Esophagus squamous epithelium (tissue), 4 donors: Measurements from ENCODE around the gene B3GALT6.

ENCODE experiments used
- CTCF ChIP-seq, 6 experiments: fragments of 450-650 bp in 4 of 6; fragments of 200-600 bp in 2 of 6; sonication (generic) in 2 of 6; IDR thresholded peaks; one replicate each; pipeline ENCODE4 v1.5.1; 2016 to 2019; ENCODE audit warnings: antibody characterized with exemption in 6 of 6, mild to moderate bottlenecking in 4 of 6, moderate library complexity in 4 of 6
- POLR2A ChIP-seq, 4 donors: fragments of 450-650 bp; IDR thresholded peaks; one replicate each; pipeline ENCODE4 v1.6.1; 2017; ENCODE audit warnings: antibody characterized with exemption in 4 of 4, mild to moderate bottlenecking in 4 of 4, moderate library complexity in 3 of 4

- TF ChIP-seq CTCF (IDR thresholded peaks at IDR 0.05): no peak
- no peak for TF ChIP-seq POLR2A (IDR thresholded peaks at IDR 0.05)
Measured at GRCh38 chr1:1197551-1198422, 34.2 kb upstream of the B3GALT6 start.
